Measurements from ENCODE around the gene NAPB. TPM values are rescaled to one million over a fixed set of nuclear protein-coding genes. Genes with fewer than 3 reads are reported as not detected.

The NAPB gene
- total and polyA plus RNA-seq, 2 of the 8 experiments (the other 6 are each of a cell fraction or from before 2014, with no cell fraction given): 6.2 to 12.3 TPM

GRCh38 chr20:23391707-23392310 lies 29.5 kb downstream of the NAPB start:
- H4K5ac ChIP-seq (ENCODE audit: insufficient read length, low read depth, low read length): no peak overlapping the region
- no peak overlapping the region for H3K56ac ChIP-seq (replicated peaks; ENCODE audit: insufficient read length, low read depth, low read length)
- WGBS, 2 experiments (ENCODE audit: extremely low coverage in 1 of 2, insufficient coverage in 1 of 2, insufficient read length in 1 of 2, insufficient replicate concordance in 2 of 2, low coverage in 1 of 2, low lambda C conversion rate in 2 of 2, missing lambda C conversion rate in 1 of 2): 50% methylated on average over 4 of the region's 4 CpGs; no CpG with 5 or more reads in 1 of the 2 experiments
- H3K4ac ChIP-seq (replicated peaks; ENCODE audit: insufficient read length, low read depth, low read length): no peak overlapping the region
- no peak overlapping the region for H2BK5ac ChIP-seq (ENCODE audit: low read depth, low read length)
- no peak overlapping the region for H2BK20ac ChIP-seq (ENCODE audit: low read length)
- no peak overlapping the region for H4K8ac ChIP-seq (ENCODE audit: extremely low read depth, insufficient read depth, low read length)
- H3K27me3 ChIP-seq (replicated peaks in 1 of 4; ENCODE audit: control insufficient read depth in 3 of 4, extremely low read depth in 1 of 4, insufficient read depth in 3 of 4, low read length in 3 of 4): no peaks in the 10 kb centered on the region
- no peak overlapping the region for H2BK120ac ChIP-seq (replicated peaks; ENCODE audit: low read depth, low read length)
- ChIA-PET CTCF (ENCODE audit: partially characterized antibody) (interaction anchor here (0.6 to 1.8 kb wide), 6 partner anchors 17 to 215 kb away, joined by 3 to 5 read pairs (median 4); no protein-coding TSS in a partner anchor), POLR2A (ENCODE audit: partially characterized antibody) (interaction anchor here (0.6 to 2.0 kb wide), 5 partner anchors 10 to 358 kb away, joined by 3 to 5 read pairs (median 4); partner anchors contain the start of gene NAPB)
- no peak overlapping the region for H2BK12ac ChIP-seq (ENCODE audit: low read depth, low read length)
- H4K20me1 ChIP-seq (replicated peaks in 1 of 2; ENCODE audit: control insufficient read depth in 1 of 2, insufficient read depth in 2 of 2, low read length in 2 of 2): no peaks in the 10 kb centered on the region
- peak overlapping the region; percentile 30 to 42; a peak in 2 of 4 replicates for H3K4me2 ChIP-seq (ENCODE audit: insufficient read depth in 1 of 2, low read depth in 2 of 2, low read length in 2 of 2)
- no peak overlapping the region for H3K9ac ChIP-seq (replicated peaks in 1 of 4; ENCODE audit: extremely low read depth in 1 of 4, low read depth in 3 of 4, low read length in 3 of 4)
- H2BK15ac ChIP-seq (ENCODE audit: low read length): no peak overlapping the region
- no peak overlapping the region for H3K27ac ChIP-seq (ENCODE audit: low read depth, low read length)
- no peaks in the 10 kb centered on the region; the same call in 1 of the 2 replicates for H3K23me2 ChIP-seq (ENCODE audit: low read depth, low read length)
- H3K79me1 ChIP-seq (ENCODE audit: low read depth, low read length): peaks cover 4% of the 10 kb centered on the region; the same call in 1 of the 2 replicates
- no peak overlapping the region for H2AK5ac ChIP-seq (ENCODE audit: low read depth, low read length)
- H2AFZ ChIP-seq (ENCODE audit: low read length): no peak overlapping the region
- H3K4me3 ChIP-seq (ENCODE audit: extremely low read depth in 1 of 4, insufficient read depth in 2 of 4, low read depth in 3 of 4, low read length in 4 of 4): peak overlapping the region in 1 of 4 experiments; percentile 14; a peak in 2 of 8 replicates
- H3K23ac ChIP-seq (ENCODE audit: insufficient read length): no peak overlapping the region
- H3K4me1 ChIP-seq (replicated peaks in 1 of 4; ENCODE audit: control insufficient read depth in 3 of 4, insufficient read depth in 4 of 4, low read length in 3 of 4): peaks cover 0 to 14% (median 10%) of the 10 kb centered on the region in 4 experiments; a peak in 6 of 7 replicates
- H3K36me3 ChIP-seq (ENCODE audit: control insufficient read depth in 2 of 4, insufficient read depth in 4 of 4, low read length in 3 of 4): peaks cover 0 to 31% (median 20%) of the 10 kb centered on the region in 4 experiments; a peak in 6 of 8 replicates
- FAIRE-seq: peak; percentile 66
- no peak for DNase-seq (ENCODE audit: low read depth in 1 of 2, low spot score in 2 of 2)
- H4K91ac ChIP-seq (replicated peaks; ENCODE audit: insufficient read length, low read length): no peak overlapping the region
- H3K9me3 ChIP-seq (ENCODE audit: insufficient read depth in 2 of 2, low read depth in 1 of 2, low read length in 1 of 2): no peaks in the 10 kb centered on the region
- H3K18ac ChIP-seq (ENCODE audit: extremely low read depth, low read length): no peak overlapping the region
- no peak overlapping the region for H3K14ac ChIP-seq (ENCODE audit: insufficient read length)
- peaks cover 0 to 18% of the 10 kb centered on the region in 2 experiments; a peak in 3 of 4 replicates for H3K79me2 ChIP-seq (ENCODE audit: control insufficient read depth in 1 of 2, insufficient read depth in 2 of 2, low read length in 2 of 2)
- no peak for TF ChIP-seq GTF2F1 (IDR thresholded peaks at IDR 0.05; ENCODE audit: borderline replicate concordance, low read depth, low read length)
- 0 out of 4 replicates have a peak, but pooled peaks of 1 of the 2 experiments have one; percentile 22 for TF ChIP-seq HDAC2 (IDR thresholded peaks at IDR 0.05; ENCODE audit: borderline replicate concordance in 1 of 2, low read depth in 2 of 2, low read length in 2 of 2)
